ENCODE measurements around the gene POLQ. TPM values are rescaled to one million over a fixed set of nuclear protein-coding genes. Genes with fewer than 3 reads are reported as not detected.

The POLQ gene
- total RNA-seq, 1 experiment from 2014 or later, result 14.9 TPM

DNA sequence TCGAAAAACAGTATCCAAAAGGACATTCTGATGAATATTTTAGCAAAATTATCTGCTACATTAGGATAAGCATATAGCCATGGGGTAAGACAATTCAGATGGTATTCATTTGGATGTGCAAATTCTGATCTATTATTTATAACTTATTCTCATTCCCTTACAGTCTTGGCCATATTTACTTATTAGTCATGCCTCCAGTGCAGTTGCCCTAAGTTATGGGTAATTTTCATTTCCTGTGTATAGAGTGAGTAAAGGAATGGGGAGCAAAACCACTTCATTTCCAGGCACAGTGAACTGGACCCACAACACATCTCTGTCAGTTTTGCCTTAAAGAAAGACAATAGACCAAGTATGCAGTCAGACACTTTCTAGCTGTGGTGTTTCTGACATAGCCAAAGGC is 134.3 kb downstream of the POLQ start:
- Mint-ChIP-seq H3K4me1 (no peaks in the 10 kb centered on the region), H3K4me3 (no peak overlapping the region), H3K27ac (no peak overlapping the region), H3K9me3 (no peaks in the 10 kb centered on the region), H3K27me3 (ENCODE audit: low read depth) (no peaks in the 10 kb centered on the region), H3K36me3 (no peaks in the 10 kb centered on the region)
- TF ChIP-seq, protein P1, sequence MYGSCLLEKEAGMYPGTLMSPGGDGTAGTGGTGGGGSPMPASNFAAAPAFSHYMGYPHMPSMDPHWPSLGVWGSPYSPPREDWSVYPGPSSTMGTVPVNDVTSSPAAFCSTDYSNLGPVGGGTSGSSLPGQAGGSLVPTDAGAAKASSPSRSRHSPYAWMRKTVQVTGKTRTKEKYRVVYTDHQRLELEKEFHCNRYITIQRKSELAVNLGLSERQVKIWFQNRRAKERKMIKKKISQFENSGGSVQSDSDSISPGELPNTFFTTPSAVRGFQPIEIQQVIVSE (CRISPR knock-in tag; IDR thresholded peaks at IDR 0.05; ENCODE audit: borderline replicate concordance), result no peak
- TF ChIP-seq ETV6 (CRISPR knock-in tag; IDR thresholded peaks at IDR 0.05) (no peak), ATF6 (CRISPR knock-in tag; IDR thresholded peaks at IDR 0.05) (no peak), ZNF219 (CRISPR knock-in tag; IDR thresholded peaks at IDR 0.05; ENCODE audit: borderline replicate concordance) (no peak), NFYB (CRISPR knock-in tag; conservative IDR thresholded peaks at IDR 0.05; ENCODE audit: low read depth) (no peak)
- TF ChIP-seq, protein P2, sequence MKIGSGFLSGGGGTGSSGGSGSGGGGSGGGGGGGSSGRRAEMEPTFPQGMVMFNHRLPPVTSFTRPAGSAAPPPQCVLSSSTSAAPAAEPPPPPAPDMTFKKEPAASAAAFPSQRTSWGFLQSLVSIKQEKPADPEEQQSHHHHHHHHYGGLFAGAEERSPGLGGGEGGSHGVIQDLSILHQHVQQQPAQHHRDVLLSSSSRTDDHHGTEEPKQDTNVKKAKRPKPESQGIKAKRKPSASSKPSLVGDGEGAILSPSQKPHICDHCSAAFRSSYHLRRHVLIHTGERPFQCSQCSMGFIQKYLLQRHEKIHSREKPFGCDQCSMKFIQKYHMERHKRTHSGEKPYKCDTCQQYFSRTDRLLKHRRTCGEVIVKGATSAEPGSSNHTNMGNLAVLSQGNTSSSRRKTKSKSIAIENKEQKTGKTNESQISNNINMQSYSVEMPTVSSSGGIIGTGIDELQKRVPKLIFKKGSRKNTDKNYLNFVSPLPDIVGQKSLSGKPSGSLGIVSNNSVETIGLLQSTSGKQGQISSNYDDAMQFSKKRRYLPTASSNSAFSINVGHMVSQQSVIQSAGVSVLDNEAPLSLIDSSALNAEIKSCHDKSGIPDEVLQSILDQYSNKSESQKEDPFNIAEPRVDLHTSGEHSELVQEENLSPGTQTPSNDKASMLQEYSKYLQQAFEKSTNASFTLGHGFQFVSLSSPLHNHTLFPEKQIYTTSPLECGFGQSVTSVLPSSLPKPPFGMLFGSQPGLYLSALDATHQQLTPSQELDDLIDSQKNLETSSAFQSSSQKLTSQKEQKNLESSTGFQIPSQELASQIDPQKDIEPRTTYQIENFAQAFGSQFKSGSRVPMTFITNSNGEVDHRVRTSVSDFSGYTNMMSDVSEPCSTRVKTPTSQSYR (CRISPR knock-in tag; IDR thresholded peaks at IDR 0.05), result no peak
- CTCF ChIA-PET, result no interaction called here
- POLR2A ChIA-PET, result no interaction called here
- ATAC-seq, result no peak
- DNase-seq (ENCODE audit: low spot score), result no peak

- H3K9me3 Mint-ChIP-seq, result no peaks in the 10 kb centered on the region
- no peak for DNase-seq (ENCODE audit: low spot score)
- no peak overlapping the region for H3K4me3 Mint-ChIP-seq
- CTCF ChIA-PET, result no interaction called here
- no peaks in the 10 kb centered on the region for H3K36me3 Mint-ChIP-seq
- no peak for ATAC-seq
- POLR2A ChIA-PET, result no interaction called here
- no peak overlapping the region for H3K27ac Mint-ChIP-seq
- no peaks in the 10 kb centered on the region for H3K27me3 Mint-ChIP-seq (ENCODE audit: low read depth)
- TF ChIP-seq EMX1 (CRISPR knock-in tag; IDR thresholded peaks at IDR 0.05) (no peak), ARID4B (CRISPR knock-in tag; IDR thresholded peaks at IDR 0.05; ENCODE audit: borderline replicate concordance) (no peak), CREM (CRISPR knock-in tag; IDR thresholded peaks at IDR 0.05) (no peak), FOXJ3 (CRISPR knock-in tag; IDR thresholded peaks at IDR 0.05; ENCODE audit: borderline replicate concordance) (no peak), ZNF219 (CRISPR knock-in tag; IDR thresholded peaks at IDR 0.05; ENCODE audit: borderline replicate concordance) (no peak), TEAD1 (CRISPR knock-in tag; IDR thresholded peaks at IDR 0.05) (no peak), TEAD4 (CRISPR knock-in tag; IDR thresholded peaks at IDR 0.05) (no peak)
- TF ChIP-seq, protein P1 (CRISPR knock-in tag; IDR thresholded peaks at IDR 0.05; ENCODE audit: borderline replicate concordance), result no peak
- TF ChIP-seq, protein P3, sequence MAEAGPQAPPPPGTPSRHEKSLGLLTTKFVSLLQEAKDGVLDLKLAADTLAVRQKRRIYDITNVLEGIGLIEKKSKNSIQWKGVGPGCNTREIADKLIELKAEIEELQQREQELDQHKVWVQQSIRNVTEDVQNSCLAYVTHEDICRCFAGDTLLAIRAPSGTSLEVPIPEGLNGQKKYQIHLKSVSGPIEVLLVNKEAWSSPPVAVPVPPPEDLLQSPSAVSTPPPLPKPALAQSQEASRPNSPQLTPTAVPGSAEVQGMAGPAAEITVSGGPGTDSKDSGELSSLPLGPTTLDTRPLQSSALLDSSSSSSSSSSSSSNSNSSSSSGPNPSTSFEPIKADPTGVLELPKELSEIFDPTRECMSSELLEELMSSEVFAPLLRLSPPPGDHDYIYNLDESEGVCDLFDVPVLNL (CRISPR knock-in tag; IDR thresholded peaks at IDR 0.05; ENCODE audit: borderline replicate concordance, low read depth), result no peak
- no peaks in the 10 kb centered on the region for H3K4me1 Mint-ChIP-seq
These were observed 140.2 kb downstream of the POLQ start for GRCh38 chr3:121405631-121406030.
